Measurements from ENCODE around the gene DUOXA2. TPM values are rescaled to one million over a fixed set of nuclear protein-coding genes. Genes with fewer than 3 reads are reported as not detected.
A peak's percentile ranks its signal among the peaks of the same experiment; 100 is the strongest.

DUOXA2 gene
- total RNA-seq, 2 experiments from 2014 or later = not detected

GRCh38 chr15:45146405-45146804, 32.3 kb downstream of the DUOXA2 start:
- Mint-ChIP-seq H3K4me1 (ENCODE audit: low read depth) (no peaks in the 10 kb centered on the region), H3K36me3 (ENCODE audit: low read depth) (no peaks in the 10 kb centered on the region), H3K27ac (no peak overlapping the region), H3K4me3 (no peak overlapping the region), H3K9me3 (no peaks in the 10 kb centered on the region), H3K27me3 (ENCODE audit: low read depth) (no peaks in the 10 kb centered on the region)
- CTCF ChIA-PET = no interaction called here
- DNase-seq = no peak
- intact Hi-C loops (cut with micrococcal nuclease) = no loop called here

- Mint-ChIP-seq H3K27me3 (ENCODE audit: low read depth) (no peaks in the 10 kb centered on the region), H3K9me3 (no peaks in the 10 kb centered on the region), H3K4me3 (no peak overlapping the region), H3K36me3 (ENCODE audit: low read depth) (peaks cover 6% of the 10 kb centered on the region), H3K4me1 (ENCODE audit: low read depth) (no peaks in the 10 kb centered on the region), H3K27ac (no peak overlapping the region)
- CTCF ChIA-PET = no interaction called here
- DNase-seq = no peak
- intact Hi-C loops (cut with micrococcal nuclease) = no loop called here
Observed at GRCh38 chr15:45147606-45148005, 33.5 kb downstream of the DUOXA2 start.

- no peak overlapping the region for H3K4me3 Mint-ChIP-seq
- CTCF ChIA-PET = interaction anchor here (1.0 kb wide), 1 partner anchor 8 kb away, joined by 3 read pairs; no protein-coding TSS in a partner anchor
- DNase-seq = no peak
- H3K9me3 Mint-ChIP-seq = no peaks in the 10 kb centered on the region
- H3K36me3 Mint-ChIP-seq (ENCODE audit: low read depth) = peaks cover 6% of the 10 kb centered on the region
- H3K27ac Mint-ChIP-seq = no peak overlapping the region
- no peaks in the 10 kb centered on the region for H3K4me1 Mint-ChIP-seq (ENCODE audit: low read depth)
- intact Hi-C loops (cut with micrococcal nuclease) = no loop called here
- no peaks in the 10 kb centered on the region for H3K27me3 Mint-ChIP-seq (ENCODE audit: low read depth)
Observed at GRCh38 chr15:45148076-45149059, 34.2 kb downstream of the DUOXA2 start.

GRCh38 chr15:45149060-45149459, 34.9 kb downstream of the DUOXA2 start:
- no peak overlapping the region for H3K4me3 Mint-ChIP-seq
- H3K27me3 Mint-ChIP-seq (ENCODE audit: low read depth) = no peaks in the 10 kb centered on the region
- DNase-seq = no peak
- H3K9me3 Mint-ChIP-seq = no peaks in the 10 kb centered on the region
- CTCF ChIA-PET = interaction anchor here (1.0 kb wide), 1 partner anchor 9 kb away, joined by 3 read pairs; no protein-coding TSS in a partner anchor
- H3K27ac Mint-ChIP-seq = no peak overlapping the region
- intact Hi-C loops (cut with micrococcal nuclease) = no loop called here
- H3K4me1 Mint-ChIP-seq (ENCODE audit: low read depth) = no peaks in the 10 kb centered on the region
- peaks cover 6% of the 10 kb centered on the region for H3K36me3 Mint-ChIP-seq (ENCODE audit: low read depth)

- no peaks in the 10 kb centered on the region for H3K27me3 Mint-ChIP-seq (ENCODE audit: low read depth)
- H3K36me3 Mint-ChIP-seq (ENCODE audit: low read depth) = peaks cover 6% of the 10 kb centered on the region
- no peaks in the 10 kb centered on the region for H3K4me1 Mint-ChIP-seq (ENCODE audit: low read depth)
- no peaks in the 10 kb centered on the region for H3K9me3 Mint-ChIP-seq
- H3K4me3 Mint-ChIP-seq = no peak overlapping the region
- no peak for DNase-seq
- intact Hi-C loops (cut with micrococcal nuclease) = no loop called here
- no peak overlapping the region for H3K27ac Mint-ChIP-seq
- CTCF ChIA-PET = no interaction called here
Observed at GRCh38 chr15:45150481-45150880, 36.4 kb downstream of the DUOXA2 start.

GRCh38 chr15:45150997-45151396, 36.9 kb downstream of the DUOXA2 start:
- DNase-seq = no peak
- no peak overlapping the region for H3K4me3 Mint-ChIP-seq
- H3K27me3 Mint-ChIP-seq (ENCODE audit: low read depth) = no peaks in the 10 kb centered on the region
- no peaks in the 10 kb centered on the region for H3K9me3 Mint-ChIP-seq
- H3K4me1 Mint-ChIP-seq (ENCODE audit: low read depth) = no peaks in the 10 kb centered on the region
- CTCF ChIA-PET = interaction anchor here (0.8 kb wide), 1 partner anchor 240 kb away, joined by 5 read pairs; no protein-coding TSS in a partner anchor
- intact Hi-C loops (cut with micrococcal nuclease) = no loop called here
- H3K27ac Mint-ChIP-seq = no peak overlapping the region
- peaks cover 6% of the 10 kb centered on the region for H3K36me3 Mint-ChIP-seq (ENCODE audit: low read depth)

- peak overlapping the region; percentile 11 for H3K27ac Mint-ChIP-seq
- no peaks in the 10 kb centered on the region for H3K27me3 Mint-ChIP-seq (ENCODE audit: low read depth)
- no peaks in the 10 kb centered on the region for H3K4me1 Mint-ChIP-seq (ENCODE audit: low read depth)
- H3K36me3 Mint-ChIP-seq (ENCODE audit: low read depth) = peaks cover 6% of the 10 kb centered on the region
- CTCF ChIA-PET = no interaction called here
- H3K4me3 Mint-ChIP-seq = no peak overlapping the region
- intact Hi-C loops (cut with micrococcal nuclease) = no loop called here
- DNase-seq = no peak
- no peaks in the 10 kb centered on the region for H3K9me3 Mint-ChIP-seq
Observed at GRCh38 chr15:45151998-45152828, 38.1 kb downstream of the DUOXA2 start.

GRCh38 chr15:45155739-45156138, 41.6 kb downstream of the DUOXA2 start:
- peaks cover 6% of the 10 kb centered on the region for H3K36me3 Mint-ChIP-seq (ENCODE audit: low read depth)
- H3K9me3 Mint-ChIP-seq = no peaks in the 10 kb centered on the region
- intact Hi-C loops (cut with micrococcal nuclease) = no loop called here
- no peaks in the 10 kb centered on the region for H3K27me3 Mint-ChIP-seq (ENCODE audit: low read depth)
- no peak overlapping the region for H3K4me3 Mint-ChIP-seq
- no peak for DNase-seq
- no peak overlapping the region for H3K27ac Mint-ChIP-seq
- CTCF ChIA-PET = interaction anchor here (1.9 kb wide), 1 partner anchor 37 kb away, joined by 9 read pairs; no protein-coding TSS in a partner anchor
- H3K4me1 Mint-ChIP-seq (ENCODE audit: low read depth) = no peaks in the 10 kb centered on the region

GRCh38 chr15:45156744-45157455, 42.8 kb downstream of the DUOXA2 start:
- intact Hi-C loops (cut with micrococcal nuclease) = no loop called here
- DNase-seq = no peak
- H3K27me3 Mint-ChIP-seq (ENCODE audit: low read depth) = no peaks in the 10 kb centered on the region
- CTCF ChIA-PET = interaction anchor here (0.6 to 1.9 kb wide), 3 partner anchors 39 to 43 kb away, joined by 3 to 9 read pairs (median 3); no protein-coding TSS in a partner anchor
- H3K27ac Mint-ChIP-seq = no peak overlapping the region
- no peaks in the 10 kb centered on the region for H3K4me1 Mint-ChIP-seq (ENCODE audit: low read depth)
- H3K36me3 Mint-ChIP-seq (ENCODE audit: low read depth) = peaks cover 6% of the 10 kb centered on the region
- no peaks in the 10 kb centered on the region for H3K9me3 Mint-ChIP-seq
- no peak overlapping the region for H3K4me3 Mint-ChIP-seq

GRCh38 chr15:45157974-45158373, 43.8 kb downstream of the DUOXA2 start:
- CTCF ChIA-PET = interaction anchor here (0.6 to 2.1 kb wide), 3 partner anchors 31 to 40 kb away, joined by 3 to 6 read pairs (median 3); no protein-coding TSS in a partner anchor
- H3K27me3 Mint-ChIP-seq (ENCODE audit: low read depth) = no peaks in the 10 kb centered on the region
- DNase-seq = no peak
- no peaks in the 10 kb centered on the region for H3K9me3 Mint-ChIP-seq
- no peaks in the 10 kb centered on the region for H3K36me3 Mint-ChIP-seq (ENCODE audit: low read depth)
- intact Hi-C loops (cut with micrococcal nuclease) = no loop called here
- no peak overlapping the region for H3K4me3 Mint-ChIP-seq
- H3K27ac Mint-ChIP-seq = no peak overlapping the region
- no peaks in the 10 kb centered on the region for H3K4me1 Mint-ChIP-seq (ENCODE audit: low read depth)

- Mint-ChIP-seq H3K4me3 (no peak overlapping the region), H3K9me3 (no peaks in the 10 kb centered on the region)
- intact Hi-C loops (cut with micrococcal nuclease) = no loop called here
Observed at GRCh38 chr15:45161666-45162065, 47.5 kb downstream of the DUOXA2 start.

More at GRCh38 chr15:45161666-45162065, 47.5 kb downstream of the DUOXA2 start:
- DNase-seq = no peak
- CTCF ChIA-PET = interaction anchor here (0.7 to 5.3 kb wide), 8 partner anchors 17 to 240 kb away, joined by 3 to 39 read pairs (median 4); a partner anchor contains a TSS
- H3K27me3 Mint-ChIP-seq (ENCODE audit: low read depth) = no peaks in the 10 kb centered on the region
- no peak overlapping the region for H3K27ac Mint-ChIP-seq
- H3K4me1 Mint-ChIP-seq (ENCODE audit: low read depth) = peaks cover 10% of the 10 kb centered on the region
- H3K36me3 Mint-ChIP-seq (ENCODE audit: low read depth) = no peaks in the 10 kb centered on the region

Data from activated naive CD4-positive, alpha-beta T cell treated with anti-CD3 and anti-CD28 coated beads for 36 hours (primary cell).